C4-2B (cell line): ENCODE measurements around the gene PRM3.

ENCODE experiments used
- H3K27ac ChIP-seq: fragments of 450-650 bp; 2 replicates; pipeline ENCODE4 v1.5.1; 2017
- ZFX ChIP-seq: fragments of 450-650 bp; IDR thresholded peaks from 2 replicates; pipeline ENCODE4 v1.6.1; 2017
- TF ChIP-seq, protein P1 (sequence below): fragments of 450-650 bp; conservative IDR thresholded peaks from 2 replicates; pipeline ENCODE4 v1.5.1; 2017; ENCODE audit warnings: mild to moderate bottlenecking

PRM3 gene

DNA sequence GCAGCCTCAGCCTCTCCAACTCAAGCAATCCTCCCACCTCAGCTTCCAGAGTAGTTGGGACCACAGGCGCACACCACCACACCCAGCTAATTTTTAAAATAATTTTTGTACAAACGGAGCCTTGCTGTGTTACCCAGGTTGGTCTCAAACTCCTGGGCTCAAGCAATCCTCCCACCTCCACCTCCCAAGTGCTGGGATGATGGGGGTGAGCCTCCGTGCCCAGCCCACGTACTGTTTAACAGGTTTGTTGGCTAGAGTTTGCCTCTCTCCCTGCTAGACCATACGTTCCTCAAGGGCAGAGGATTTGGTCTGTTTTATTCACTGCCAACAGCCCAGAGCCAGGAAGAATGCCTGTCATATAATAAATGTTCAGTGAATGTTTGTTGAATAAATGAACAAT is 44.0 kb downstream of the PRM3 start:
- TF ChIP-seq, protein P1, sequence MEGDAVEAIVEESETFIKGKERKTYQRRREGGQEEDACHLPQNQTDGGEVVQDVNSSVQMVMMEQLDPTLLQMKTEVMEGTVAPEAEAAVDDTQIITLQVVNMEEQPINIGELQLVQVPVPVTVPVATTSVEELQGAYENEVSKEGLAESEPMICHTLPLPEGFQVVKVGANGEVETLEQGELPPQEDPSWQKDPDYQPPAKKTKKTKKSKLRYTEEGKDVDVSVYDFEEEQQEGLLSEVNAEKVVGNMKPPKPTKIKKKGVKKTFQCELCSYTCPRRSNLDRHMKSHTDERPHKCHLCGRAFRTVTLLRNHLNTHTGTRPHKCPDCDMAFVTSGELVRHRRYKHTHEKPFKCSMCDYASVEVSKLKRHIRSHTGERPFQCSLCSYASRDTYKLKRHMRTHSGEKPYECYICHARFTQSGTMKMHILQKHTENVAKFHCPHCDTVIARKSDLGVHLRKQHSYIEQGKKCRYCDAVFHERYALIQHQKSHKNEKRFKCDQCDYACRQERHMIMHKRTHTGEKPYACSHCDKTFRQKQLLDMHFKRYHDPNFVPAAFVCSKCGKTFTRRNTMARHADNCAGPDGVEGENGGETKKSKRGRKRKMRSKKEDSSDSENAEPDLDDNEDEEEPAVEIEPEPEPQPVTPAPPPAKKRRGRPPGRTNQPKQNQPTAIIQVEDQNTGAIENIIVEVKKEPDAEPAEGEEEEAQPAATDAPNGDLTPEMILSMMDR: no peak
- peak overlapping the region; percentile 14; the same call in 1 of the 2 replicates for H3K27ac ChIP-seq

DNA sequence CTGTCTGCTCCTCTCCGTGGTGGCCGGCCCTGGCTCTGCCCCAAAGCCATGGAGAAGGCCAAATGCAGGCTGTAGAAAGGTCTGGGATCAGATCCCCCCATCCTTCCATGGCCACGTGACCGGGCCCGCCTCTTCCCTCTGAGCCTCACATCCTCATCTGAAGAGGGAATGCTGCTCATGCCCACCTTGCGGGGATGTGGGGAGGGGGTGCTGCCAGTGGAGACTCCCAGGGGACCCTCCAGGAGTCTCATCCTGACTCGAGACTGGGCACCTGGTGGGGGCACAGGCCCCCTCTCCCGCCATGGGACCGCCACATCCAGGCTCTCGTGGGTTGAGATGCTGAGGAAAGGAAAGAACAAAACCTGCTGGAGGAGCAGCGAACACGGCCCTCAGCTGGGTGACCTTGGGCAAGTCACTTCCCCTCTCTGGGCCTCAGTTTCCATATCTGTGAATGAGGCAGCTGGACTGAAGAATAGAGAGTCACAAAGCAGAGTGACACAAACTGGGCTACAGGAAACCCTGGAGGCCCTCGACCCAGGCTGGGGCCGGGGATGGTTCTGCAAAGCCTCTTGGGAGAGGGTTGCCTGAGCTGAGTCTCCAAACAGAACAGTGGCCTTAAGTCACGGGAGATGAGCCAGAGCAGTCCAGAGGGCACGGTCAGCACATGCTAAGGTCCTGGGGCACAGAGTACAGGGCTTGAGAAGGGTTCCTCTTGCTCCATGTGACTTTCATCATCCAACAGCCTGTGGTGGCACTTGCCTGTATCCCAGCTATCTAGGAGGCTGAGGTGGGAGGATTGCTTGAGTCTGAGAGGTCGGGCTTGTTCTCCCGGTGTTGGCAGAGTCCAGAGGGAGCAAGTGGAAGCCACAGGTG is 47.5 kb downstream of the PRM3 start:
- no peak overlapping the region for H3K27ac ChIP-seq
- TF ChIP-seq, protein P1: no peak
- TF ChIP-seq ZFX: no peak

DNA sequence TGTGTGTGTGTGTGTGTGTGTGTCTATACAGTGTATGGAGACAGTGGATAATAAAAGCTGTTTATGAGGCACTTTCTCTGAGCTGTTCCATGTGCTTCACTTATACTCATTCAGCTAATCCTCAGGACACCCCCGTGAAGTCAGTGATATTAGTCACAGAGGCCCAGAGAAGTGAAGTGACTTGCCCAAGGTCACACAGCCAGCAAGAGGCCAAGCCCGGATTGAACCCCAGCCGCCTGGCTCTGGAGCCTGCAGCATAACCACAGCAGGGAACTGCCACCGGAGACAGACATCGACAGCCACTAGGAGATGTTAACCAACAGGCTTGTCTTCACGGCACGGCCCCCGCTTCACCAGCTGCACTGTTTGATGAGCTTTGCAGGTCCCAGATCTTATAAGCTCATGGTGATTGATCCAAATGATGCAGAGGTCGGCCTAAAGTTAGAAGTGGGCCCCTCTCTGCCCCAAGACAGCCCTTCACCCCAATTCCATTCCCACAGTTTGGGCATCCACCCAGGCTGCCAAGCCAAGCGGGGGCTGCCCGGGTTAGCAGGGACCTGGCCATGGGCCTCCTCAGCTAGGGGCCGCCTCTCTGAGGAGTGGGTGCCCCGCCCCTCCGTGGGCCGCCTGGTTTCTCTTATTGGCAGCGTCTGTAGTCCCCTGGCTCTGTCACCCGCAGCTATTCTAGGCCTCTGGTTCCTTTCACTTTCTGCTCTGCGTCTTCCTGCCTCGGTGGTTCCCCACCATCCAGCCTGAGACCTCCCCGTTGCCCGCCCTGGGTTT is 48.3 kb downstream of the PRM3 start:
- TF ChIP-seq, protein P1: no peak
- no peak for TF ChIP-seq ZFX

DNA sequence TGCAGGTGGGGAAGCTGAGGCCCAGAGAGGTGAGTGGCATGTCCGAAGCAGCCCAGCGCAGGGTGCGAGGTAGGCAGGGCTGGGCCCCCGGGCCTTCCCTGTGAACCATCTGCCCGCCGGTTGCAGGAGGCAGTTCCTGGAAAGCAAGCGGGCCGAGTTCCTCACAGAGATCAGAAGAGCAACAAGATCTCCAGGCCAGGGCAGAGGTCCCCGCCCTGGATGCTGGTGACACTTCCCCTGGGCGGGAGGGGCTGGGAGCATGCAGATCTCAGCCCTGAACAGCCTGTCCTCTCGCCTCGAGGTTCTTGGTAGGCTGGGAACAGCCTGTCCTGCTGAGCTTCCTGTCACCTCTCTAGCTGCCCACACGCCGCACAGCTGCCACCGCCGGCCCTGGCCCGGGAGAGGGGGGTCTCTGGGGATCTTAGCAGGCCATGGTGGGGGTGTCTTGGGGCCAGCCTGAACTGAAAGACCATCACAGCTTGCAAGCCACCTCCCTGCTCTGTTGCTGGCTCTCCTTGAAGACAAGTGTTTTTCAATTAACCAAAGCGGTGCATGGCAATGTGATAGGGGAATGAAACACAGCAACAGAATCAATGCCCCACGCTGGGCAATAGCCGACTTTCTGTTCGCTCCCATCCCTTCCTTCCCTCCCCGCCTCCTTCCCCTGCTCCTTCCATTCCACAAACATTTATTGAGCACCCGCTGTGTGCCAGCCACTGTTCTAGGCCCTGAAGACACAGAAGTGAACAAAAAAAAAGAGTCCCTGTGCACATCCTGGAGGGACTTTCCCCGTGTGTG is 49.1 kb downstream of the PRM3 start:
- TF ChIP-seq, protein P1: no peak
- TF ChIP-seq ZFX: no peak
- H3K27ac ChIP-seq: no peak overlapping the region

More for the DNA sequence above, 48.3 kb downstream of the PRM3 start:
- H3K27ac ChIP-seq: no peak overlapping the region
